ENCODE results near the gene ITGB1BP1.

ITGB1BP1 gene

DNA sequence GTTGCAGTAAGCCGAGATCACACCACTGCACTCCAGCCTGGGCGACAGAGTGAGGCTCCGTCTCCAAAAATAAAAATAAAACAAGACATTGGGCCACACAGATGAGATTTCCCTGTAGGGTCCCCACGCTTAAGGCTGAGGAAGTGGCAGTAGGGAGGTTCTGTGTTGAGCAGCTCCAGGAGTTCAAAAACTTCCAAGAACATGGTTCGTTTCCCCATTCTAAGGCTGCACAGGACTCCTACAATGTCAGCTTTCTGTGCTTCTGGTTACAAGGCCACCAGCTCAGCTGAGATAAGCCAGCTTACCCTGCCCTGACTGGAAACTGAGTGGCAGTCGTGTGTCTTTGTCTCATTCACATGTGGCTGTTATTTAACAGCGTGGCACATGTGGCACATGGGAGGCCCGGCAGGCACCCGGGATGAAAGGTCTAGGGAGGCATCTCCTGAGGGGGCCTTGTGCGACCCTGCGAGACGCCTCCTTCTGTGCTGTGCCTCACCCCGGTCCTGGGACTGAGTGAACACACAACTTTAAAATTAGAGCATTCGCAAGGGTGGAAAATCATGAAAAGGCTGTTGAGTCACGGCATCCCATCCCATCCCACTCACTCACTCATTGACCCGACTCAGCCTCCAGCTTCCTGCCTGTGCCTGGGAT is 7.7 kb downstream of the ITGB1BP1 start:
- TF ChIP-seq, protein P1, sequence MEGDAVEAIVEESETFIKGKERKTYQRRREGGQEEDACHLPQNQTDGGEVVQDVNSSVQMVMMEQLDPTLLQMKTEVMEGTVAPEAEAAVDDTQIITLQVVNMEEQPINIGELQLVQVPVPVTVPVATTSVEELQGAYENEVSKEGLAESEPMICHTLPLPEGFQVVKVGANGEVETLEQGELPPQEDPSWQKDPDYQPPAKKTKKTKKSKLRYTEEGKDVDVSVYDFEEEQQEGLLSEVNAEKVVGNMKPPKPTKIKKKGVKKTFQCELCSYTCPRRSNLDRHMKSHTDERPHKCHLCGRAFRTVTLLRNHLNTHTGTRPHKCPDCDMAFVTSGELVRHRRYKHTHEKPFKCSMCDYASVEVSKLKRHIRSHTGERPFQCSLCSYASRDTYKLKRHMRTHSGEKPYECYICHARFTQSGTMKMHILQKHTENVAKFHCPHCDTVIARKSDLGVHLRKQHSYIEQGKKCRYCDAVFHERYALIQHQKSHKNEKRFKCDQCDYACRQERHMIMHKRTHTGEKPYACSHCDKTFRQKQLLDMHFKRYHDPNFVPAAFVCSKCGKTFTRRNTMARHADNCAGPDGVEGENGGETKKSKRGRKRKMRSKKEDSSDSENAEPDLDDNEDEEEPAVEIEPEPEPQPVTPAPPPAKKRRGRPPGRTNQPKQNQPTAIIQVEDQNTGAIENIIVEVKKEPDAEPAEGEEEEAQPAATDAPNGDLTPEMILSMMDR (conservative IDR thresholded peaks at IDR 0.05; ENCODE audit: low read depth) = no peak
- DNase-seq (ENCODE audit: low spot score) = no peak
- peak overlapping the region; percentile 13 for H3K27ac ChIP-seq
- ChIA-PET CTCF (interaction anchor here (0.6 to 0.7 kb wide), 2 partner anchors 39 to 343 kb away, joined by 3 to 6 read pairs; no protein-coding TSS in a partner anchor), POLR2A (ENCODE audit: low non-redundant PET) (no interaction called here)

DNA sequence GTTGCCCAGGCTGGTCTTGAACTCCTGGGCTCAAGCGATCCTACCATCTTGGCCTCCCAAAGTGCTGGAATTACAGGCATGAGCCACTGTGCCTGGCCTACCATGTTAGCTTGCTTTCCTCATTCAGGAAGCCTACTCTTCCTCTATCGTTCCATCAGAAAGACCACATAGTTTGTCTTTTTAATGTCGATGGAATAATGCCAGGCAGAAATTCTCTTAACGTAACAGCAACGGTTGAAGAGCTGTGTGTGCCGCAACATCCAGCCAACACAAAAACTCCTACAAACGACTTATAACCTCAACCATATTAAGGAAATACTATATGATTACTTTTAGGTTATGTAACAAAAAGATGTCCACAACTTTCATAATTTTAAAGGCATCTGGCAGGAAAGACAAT is 10.5 kb downstream of the ITGB1BP1 start:
- ChIA-PET POLR2A (ENCODE audit: low non-redundant PET) (no interaction called here), CTCF (no interaction called here)
- no peak for DNase-seq (ENCODE audit: low spot score)
- TF ChIP-seq, protein P1 (conservative IDR thresholded peaks at IDR 0.05; ENCODE audit: low read depth) = no peak
- H3K27ac ChIP-seq = no peak overlapping the region

DNA sequence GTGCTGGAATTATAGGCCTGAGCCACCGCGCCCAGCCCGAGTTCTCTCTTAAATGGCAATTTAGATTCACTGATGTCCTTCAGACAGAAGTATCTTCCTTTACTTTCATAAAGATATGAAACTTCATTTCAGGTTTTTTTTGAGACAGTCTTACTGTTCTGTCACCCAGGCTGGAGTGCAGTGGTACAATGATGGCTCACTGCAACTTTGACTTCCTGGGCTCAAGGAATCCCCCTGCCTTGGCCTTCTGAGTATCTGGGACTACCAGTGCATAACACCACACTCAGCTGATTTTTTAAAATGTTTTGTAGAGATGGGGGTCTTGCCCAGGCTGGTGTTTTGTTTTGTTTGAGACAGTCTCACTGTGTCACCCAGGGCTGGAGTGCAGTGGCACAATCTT is 13.2 kb downstream of the ITGB1BP1 start:
- H3K27ac ChIP-seq = peak overlapping the region; percentile 7; the same call in 1 of the 2 replicates
- TF ChIP-seq, protein P1 (conservative IDR thresholded peaks at IDR 0.05; ENCODE audit: low read depth) = no peak
- ChIA-PET CTCF (interaction anchor here (0.7 kb wide), 1 partner anchor 649 kb away, joined by 3 read pairs; no protein-coding TSS in a partner anchor), POLR2A (ENCODE audit: low non-redundant PET) (no interaction called here)
- no peak for DNase-seq (ENCODE audit: low spot score)

DNA sequence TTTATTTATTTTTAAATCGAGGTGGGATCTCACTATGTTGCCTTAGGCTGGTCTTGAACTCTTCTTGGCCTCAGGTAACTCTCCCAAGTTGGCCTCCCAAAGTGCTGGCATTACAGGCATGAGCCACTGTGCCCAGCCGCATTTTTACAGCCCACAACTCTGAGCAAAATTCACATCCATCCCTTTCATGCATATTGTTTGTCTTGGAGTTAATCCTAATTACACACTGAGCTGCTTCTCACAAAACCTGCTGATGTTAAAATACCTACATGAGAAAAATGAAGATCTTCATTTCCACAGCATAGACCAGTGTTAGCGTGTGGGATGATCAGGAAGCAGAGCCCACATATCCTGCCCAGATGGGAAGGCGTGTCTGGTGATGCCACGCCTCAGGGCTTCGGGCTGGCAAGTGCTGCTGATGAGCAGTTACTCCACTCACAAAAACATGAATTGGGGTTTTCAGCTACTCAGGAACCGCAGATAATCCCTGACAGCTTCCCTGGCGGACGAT is 14.6 kb downstream of the ITGB1BP1 start:
- POLR2A ChIA-PET (ENCODE audit: low non-redundant PET) = no interaction called here
- peak overlapping the region; percentile 50 for H3K27ac ChIP-seq
- CTCF ChIA-PET = interaction anchor here (0.6 kb wide), 1 partner anchor 692 kb away, joined by 3 read pairs; no protein-coding TSS in a partner anchor
- no peak for DNase-seq (ENCODE audit: low spot score)
- TF ChIP-seq, protein P1 (conservative IDR thresholded peaks at IDR 0.05; ENCODE audit: low read depth) = no peak

DNA sequence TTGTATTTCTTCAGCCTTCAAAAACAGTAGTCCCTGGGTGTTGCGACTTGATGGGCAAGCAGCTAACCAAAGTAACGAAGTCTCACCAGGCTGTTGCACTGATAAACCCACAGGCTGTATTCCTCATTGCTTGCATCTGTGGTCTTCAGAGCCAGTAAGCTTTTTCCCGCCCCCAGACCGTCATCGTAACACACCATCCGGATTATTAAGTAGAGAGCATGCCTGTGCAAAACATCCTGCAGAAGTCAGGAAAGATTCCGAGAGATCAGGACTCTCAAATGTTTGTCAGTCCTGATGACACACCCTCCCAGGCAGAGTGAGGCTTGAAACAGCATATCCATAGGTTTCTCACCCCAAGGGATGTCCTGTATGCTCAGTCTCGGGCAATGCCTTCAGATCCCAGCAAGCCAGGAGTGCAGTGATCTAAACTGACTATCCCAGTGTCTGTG is 15.9 kb downstream of the ITGB1BP1 start:
- H3K27ac ChIP-seq = peak overlapping the region; percentile 47
- CTCF ChIA-PET = no interaction called here
- POLR2A ChIA-PET (ENCODE audit: low non-redundant PET) = no interaction called here
- no peak for DNase-seq (ENCODE audit: low spot score)
- TF ChIP-seq, protein P1 (conservative IDR thresholded peaks at IDR 0.05; ENCODE audit: low read depth) = no peak

DNA sequence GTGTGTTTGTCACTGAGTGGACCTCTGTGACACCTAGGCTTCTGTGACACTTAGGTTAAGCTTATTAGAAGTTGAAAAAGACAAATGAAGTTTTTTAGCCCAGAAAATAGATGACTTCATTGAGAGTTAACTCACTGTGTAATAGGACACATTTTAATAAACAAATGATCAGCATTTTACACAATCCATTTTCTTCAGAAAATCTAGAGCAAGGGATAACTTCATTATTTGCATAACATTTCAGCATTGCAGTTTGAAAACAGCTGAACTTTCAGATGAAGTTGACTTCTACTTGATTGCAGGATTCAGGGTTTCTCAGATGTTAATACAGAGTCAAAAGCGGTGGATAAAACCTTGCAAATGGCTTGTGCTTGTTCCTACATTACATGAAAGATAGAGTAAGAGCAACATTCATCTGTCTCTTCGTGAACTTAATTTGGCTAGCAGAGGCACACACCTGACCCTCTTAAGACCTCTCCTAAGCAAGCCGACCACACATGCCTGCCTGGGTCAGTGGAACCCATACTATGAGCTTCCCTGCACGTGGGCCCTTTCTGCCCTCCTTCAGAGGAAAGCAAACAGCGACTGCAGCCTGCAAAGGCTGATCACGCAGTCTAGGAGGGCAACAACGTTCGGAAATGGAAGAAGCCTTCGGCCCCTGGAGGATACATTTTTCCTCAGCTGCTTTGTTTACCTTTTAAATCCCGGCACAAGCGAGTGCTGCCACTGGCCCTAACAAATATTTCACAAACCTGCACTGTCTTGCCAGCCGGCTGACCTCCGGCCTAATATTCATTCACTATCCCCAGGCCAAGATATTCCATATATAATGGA is 16.6 kb downstream of the ITGB1BP1 start:
- TF ChIP-seq, protein P1 (conservative IDR thresholded peaks at IDR 0.05; ENCODE audit: low read depth) = no peak
- H3K27ac ChIP-seq = peak overlapping the region; percentile 47
- no peak for DNase-seq (ENCODE audit: low spot score)
- ChIA-PET CTCF (no interaction called here), POLR2A (ENCODE audit: low non-redundant PET) (no interaction called here)
